GM15510 (cell line): ENCODE measurements around the gene PAPPA.

ENCODE experiments used
- POLR2A ChIP-seq: IDR thresholded peaks from 3 replicates; pipeline ENCODE4 v1.6.1; 2011; ENCODE audit warnings: borderline replicate concordance; ENCODE audit not compliant: insufficient read length; ENCODE audit errors: extremely low read depth

PAPPA gene

GRCh38 chr9:116451500-116452115, 298.0 kb downstream of the PAPPA start:
- TF ChIP-seq POLR2A = no peak
